Measurements from ENCODE around the gene MAP3K10. TPM values are rescaled to one million over a fixed set of nuclear protein-coding genes. Genes with fewer than 3 reads are reported as not detected.

MAP3K10 gene
- total RNA-seq, 1 donor from 2014 or later = 5.7 TPM

DNA sequence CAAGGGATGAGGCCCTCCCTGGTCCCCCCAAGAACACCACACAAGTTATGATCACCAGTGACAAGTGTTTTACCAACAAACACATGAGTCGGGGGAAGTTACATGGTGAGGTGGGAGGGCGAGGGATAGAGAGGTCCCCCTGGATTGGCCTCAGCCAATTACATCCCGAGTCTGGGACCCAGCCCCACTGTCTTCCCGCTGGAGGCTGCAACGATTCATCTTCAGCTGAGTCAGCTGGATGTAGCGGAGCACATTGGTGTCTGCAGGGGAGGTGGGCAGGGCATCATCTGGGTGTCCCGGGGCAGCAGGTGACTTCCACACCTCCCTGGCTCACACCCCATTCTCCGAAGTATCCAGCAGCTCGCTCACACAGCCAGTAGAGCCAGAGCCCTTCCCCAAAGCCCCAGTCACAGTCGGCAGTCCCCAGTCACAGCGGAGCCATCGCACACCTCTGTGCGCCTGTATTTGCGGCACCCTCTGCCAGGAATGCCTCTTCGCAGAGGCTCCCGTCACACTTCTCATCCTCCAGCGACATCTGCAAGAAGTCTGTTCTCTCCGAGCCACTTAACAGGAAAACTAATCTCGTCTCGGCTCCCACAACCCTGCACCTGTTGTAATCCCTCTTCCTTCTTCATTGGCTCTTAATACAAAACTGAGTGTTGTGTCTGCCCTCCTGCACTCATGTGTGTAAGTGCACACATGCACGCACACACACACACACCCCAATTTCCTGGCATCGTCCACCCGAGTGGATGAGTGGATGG is 25.0 kb downstream of the MAP3K10 start:
- Histone ChIP-seq H3K27ac (no peak overlapping the region), H3F3A (ENCODE audit: low read depth) (peaks cover 19% of the 10 kb centered on the region), H3K9ac (no peak overlapping the region), H2AFZ (replicated peaks) (no peak overlapping the region), H3K9me3 (ENCODE audit: low read depth) (no peaks in the 10 kb centered on the region), H3K27me3 (peaks cover 57% of the 10 kb centered on the region), H3K79me2 (ENCODE audit: low read depth) (no peaks in the 10 kb centered on the region), H3K4me3 (no peak overlapping the region), H4K20me1 (ENCODE audit: low read depth) (peaks cover 21% of the 10 kb centered on the region), H3K4me2 (no peak overlapping the region), H3K4me1 (no peaks in the 10 kb centered on the region), H3K36me3 (no peaks in the 10 kb centered on the region)
- Mint-ChIP-seq H3K4me1 (peaks cover 6% of the 10 kb centered on the region), H3K36me3 (no peaks in the 10 kb centered on the region), H3K27ac (no peak overlapping the region), H3K9me3 (no peaks in the 10 kb centered on the region), H3K4me3 (peak overlapping the region; percentile 10), H3K27me3 (ENCODE audit: insufficient read depth, low read depth) (peaks cover 39% of the 10 kb centered on the region)
- TF ChIP-seq, protein P1, sequence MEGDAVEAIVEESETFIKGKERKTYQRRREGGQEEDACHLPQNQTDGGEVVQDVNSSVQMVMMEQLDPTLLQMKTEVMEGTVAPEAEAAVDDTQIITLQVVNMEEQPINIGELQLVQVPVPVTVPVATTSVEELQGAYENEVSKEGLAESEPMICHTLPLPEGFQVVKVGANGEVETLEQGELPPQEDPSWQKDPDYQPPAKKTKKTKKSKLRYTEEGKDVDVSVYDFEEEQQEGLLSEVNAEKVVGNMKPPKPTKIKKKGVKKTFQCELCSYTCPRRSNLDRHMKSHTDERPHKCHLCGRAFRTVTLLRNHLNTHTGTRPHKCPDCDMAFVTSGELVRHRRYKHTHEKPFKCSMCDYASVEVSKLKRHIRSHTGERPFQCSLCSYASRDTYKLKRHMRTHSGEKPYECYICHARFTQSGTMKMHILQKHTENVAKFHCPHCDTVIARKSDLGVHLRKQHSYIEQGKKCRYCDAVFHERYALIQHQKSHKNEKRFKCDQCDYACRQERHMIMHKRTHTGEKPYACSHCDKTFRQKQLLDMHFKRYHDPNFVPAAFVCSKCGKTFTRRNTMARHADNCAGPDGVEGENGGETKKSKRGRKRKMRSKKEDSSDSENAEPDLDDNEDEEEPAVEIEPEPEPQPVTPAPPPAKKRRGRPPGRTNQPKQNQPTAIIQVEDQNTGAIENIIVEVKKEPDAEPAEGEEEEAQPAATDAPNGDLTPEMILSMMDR (IDR thresholded peaks at IDR 0.05) = no peak
- TF ChIP-seq EZH2 (IDR thresholded peaks at IDR 0.05) (no peak), EZH2phosphoT487 (IDR thresholded peaks at IDR 0.05) (no peak)
- no peak for DNase-seq (ENCODE audit: low spot score)

DNA sequence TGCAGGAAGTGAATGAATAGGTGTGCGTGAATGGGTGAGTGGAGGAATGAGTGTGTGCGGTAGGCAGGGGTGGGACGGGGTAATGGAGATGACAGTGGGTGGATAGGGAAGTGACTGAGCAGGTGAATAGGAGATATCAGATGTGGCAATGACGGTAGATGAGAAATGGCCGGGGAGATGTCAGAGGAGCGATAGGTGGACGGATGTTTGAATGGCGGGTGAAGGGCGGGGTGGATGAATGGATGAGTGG is 25.5 kb downstream of the MAP3K10 start:
- H3K4me1 ChIP-seq = no peaks in the 10 kb centered on the region
- H3F3A ChIP-seq (ENCODE audit: low read depth) = peaks cover 19% of the 10 kb centered on the region
- Mint-ChIP-seq H3K9me3 (no peaks in the 10 kb centered on the region), H3K27me3 (ENCODE audit: insufficient read depth, low read depth) (peaks cover 42% of the 10 kb centered on the region), H3K27ac (no peak overlapping the region), H3K4me1 (peaks cover 6% of the 10 kb centered on the region), H3K36me3 (no peaks in the 10 kb centered on the region), H3K4me3 (peak overlapping the region; percentile 10)
- peaks cover 21% of the 10 kb centered on the region for H4K20me1 ChIP-seq (ENCODE audit: low read depth)
- H3K79me2 ChIP-seq (ENCODE audit: low read depth) = no peaks in the 10 kb centered on the region
- no peak overlapping the region for H3K4me2 ChIP-seq
- no peak for DNase-seq (ENCODE audit: low spot score)
- H3K27me3 ChIP-seq = peaks cover 62% of the 10 kb centered on the region
- H3K27ac ChIP-seq = no peak overlapping the region
- H3K9me3 ChIP-seq (ENCODE audit: low read depth) = no peaks in the 10 kb centered on the region
- no peak overlapping the region for H2AFZ ChIP-seq (replicated peaks)
- no peaks in the 10 kb centered on the region for H3K36me3 ChIP-seq
- no peak overlapping the region for H3K9ac ChIP-seq
- TF ChIP-seq, protein P1 (IDR thresholded peaks at IDR 0.05) = no peak
- TF ChIP-seq EZH2 (IDR thresholded peaks at IDR 0.05) (peak; percentile 71), EZH2phosphoT487 (IDR thresholded peaks at IDR 0.05) (peak; percentile 4)
- H3K4me3 ChIP-seq = no peak overlapping the region

DNA sequence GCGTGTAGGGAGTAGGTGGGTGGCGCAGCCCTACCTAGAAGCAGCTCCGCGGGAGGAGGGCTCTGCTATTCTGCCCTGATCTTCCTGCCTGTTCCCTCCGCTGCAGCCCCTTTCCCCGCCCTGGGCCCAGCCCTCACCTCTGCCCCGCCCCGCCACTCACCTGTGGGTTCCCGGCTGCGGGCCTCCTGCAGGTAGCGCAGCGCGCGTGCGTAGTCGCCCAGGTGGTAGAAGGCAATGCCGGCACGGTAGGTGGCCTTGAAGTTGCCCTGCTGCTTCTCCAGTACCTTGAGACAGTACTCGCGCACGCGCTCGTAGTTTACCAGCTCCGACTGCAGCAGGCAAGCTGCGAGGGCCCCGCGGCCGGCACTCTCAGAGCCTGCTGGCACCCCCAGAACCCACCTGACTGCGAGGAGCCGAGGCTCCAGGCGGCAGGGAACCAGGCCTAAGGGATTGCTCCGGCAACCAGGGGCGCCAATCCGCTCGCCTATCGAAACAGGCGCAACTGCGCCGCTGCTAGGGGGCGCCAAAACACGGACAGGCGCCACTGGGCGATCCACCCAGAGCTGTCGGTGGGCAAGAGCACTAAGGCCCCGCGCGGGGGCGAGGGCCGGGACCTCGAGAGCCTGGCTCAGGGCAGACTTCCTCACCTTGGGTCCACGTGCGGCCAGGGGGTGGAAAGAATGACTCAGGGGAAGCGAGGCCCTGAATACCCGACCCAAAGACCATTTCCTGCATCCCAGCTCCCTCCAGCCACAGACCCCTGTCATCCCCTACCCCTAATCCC is 26.0 kb downstream of the MAP3K10 start:
- no peak overlapping the region for H3K27ac ChIP-seq
- H3K27me3 Mint-ChIP-seq (ENCODE audit: insufficient read depth, low read depth) = peaks cover 47% of the 10 kb centered on the region
- H3F3A ChIP-seq (ENCODE audit: low read depth) = peaks cover 19% of the 10 kb centered on the region
- no peak overlapping the region for H2AFZ ChIP-seq (replicated peaks)
- peak; percentile 41 for DNase-seq (ENCODE audit: low spot score)
- H3K27me3 ChIP-seq = peaks cover 65% of the 10 kb centered on the region
- no peak overlapping the region for H3K4me2 ChIP-seq
- peak overlapping the region; percentile 10 for H3K4me3 Mint-ChIP-seq
- H3K79me2 ChIP-seq (ENCODE audit: low read depth) = no peaks in the 10 kb centered on the region
- peaks cover 3% of the 10 kb centered on the region for H3K9me3 Mint-ChIP-seq
- TF ChIP-seq EZH2 (IDR thresholded peaks at IDR 0.05) = peak; percentile 78
- TF ChIP-seq, protein P1 (IDR thresholded peaks at IDR 0.05) = peak; percentile 50
- peak; percentile 22 for TF ChIP-seq EZH2phosphoT487 (IDR thresholded peaks at IDR 0.05)
- peaks cover 21% of the 10 kb centered on the region for H4K20me1 ChIP-seq (ENCODE audit: low read depth)
- no peaks in the 10 kb centered on the region for H3K36me3 Mint-ChIP-seq
- no peaks in the 10 kb centered on the region for H3K36me3 ChIP-seq
- H3K27ac Mint-ChIP-seq = no peak overlapping the region
- H3K9ac ChIP-seq = no peak overlapping the region
- no peaks in the 10 kb centered on the region for H3K4me1 ChIP-seq
- H3K4me1 Mint-ChIP-seq = peaks cover 6% of the 10 kb centered on the region
- H3K4me3 ChIP-seq = no peak overlapping the region
- H3K9me3 ChIP-seq (ENCODE audit: low read depth) = no peaks in the 10 kb centered on the region
